GM18517 (cell line): ENCODE measurements around the gene LENG9.
"Not testable (repeated sequence)": the region's sequence is repeated elsewhere in the genome, so short reads cannot be mapped to it uniquely, and the experiment has no call there.

ENCODE experiments used
- ATAC-seq: cut with Tn5 transposase; IDR thresholded peaks from one replicate; pipeline ENCODE4 v1.9.1; 2021; ENCODE audit warnings: mild to moderate bottlenecking, moderate library complexity; ENCODE audit not compliant: unreplicated experiment

LENG9 gene

GRCh38 chr19:54459282-54460229 is 4.0 kb downstream of the LENG9 start:
- no peak for ATAC-seq

GRCh38 chr19:54458648-54459281 is 4.8 kb downstream of the LENG9 start:
- ATAC-seq = no peak

GRCh38 chr19:54457773-54458647 is 5.6 kb downstream of the LENG9 start:
- ATAC-seq = no peak

GRCh38 chr19:54456423-54457373 is 6.9 kb downstream of the LENG9 start:
- ATAC-seq = no peak

- ATAC-seq = no peak
These were observed 7.7 kb downstream of the LENG9 start for GRCh38 chr19:54455786-54456422.

- ATAC-seq = no peak
These were observed 8.6 kb downstream of the LENG9 start for GRCh38 chr19:54454781-54455675.

GRCh38 chr19:54453921-54454780 is 9.4 kb downstream of the LENG9 start:
- ATAC-seq = no peak

GRCh38 chr19:54452626-54453025 is 11.0 kb downstream of the LENG9 start:
- no peak for ATAC-seq

GRCh38 chr19:54451997-54452396 is 11.6 kb downstream of the LENG9 start:
- ATAC-seq = no peak

- ATAC-seq = no peak
These were observed 12.2 kb downstream of the LENG9 start for GRCh38 chr19:54451331-54451871.

GRCh38 chr19:54449701-54450069 is 13.9 kb downstream of the LENG9 start:
- no peak for ATAC-seq

GRCh38 chr19:54448774-54449700 is 14.5 kb downstream of the LENG9 start, which contains the start of gene LENG8:
Gene LENG8 (plus strand): TSS chr19:54449199. CDS start chr19:54451345, 2,146 bp downstream.
- ATAC-seq = peak; percentile 74

- no peak for ATAC-seq
These were observed 15.4 kb downstream of the LENG9 start for GRCh38 chr19:54448040-54448773.

- not testable (repeated sequence) for ATAC-seq
These were observed 17.2 kb downstream of the LENG9 start for GRCh38 chr19:54446349-54446748.

- no peak for ATAC-seq
These were observed 18.8 kb downstream of the LENG9 start for GRCh38 chr19:54444737-54445136.

GRCh38 chr19:54440641-54441040 is 22.9 kb downstream of the LENG9 start:
- ATAC-seq = no peak
